Heart right ventricle (tissue), 16 donors: ENCODE results near the gene NELFCD. TPM values are rescaled to one million over a fixed set of nuclear protein-coding genes. Genes with fewer than 3 reads are reported as not detected.
"Not testable (repeated sequence)": the region's sequence is repeated elsewhere in the genome, so short reads cannot be mapped to it uniquely, and the experiment has no call there.

Experiments
- ATAC-seq, 8 donors: fragments of 200-7000 bp; cut with Tn5 transposase; one replicate each; pipeline ENCODE4 v1.9.1; 2020; ENCODE audit warnings: mild to moderate bottlenecking in 8 of 8, moderate library complexity in 8 of 8, moderate number of reproducible peaks in 1 of 8
- DNase-seq, 2 donors: peaks; one replicate each; pipeline ENCODE4 v3.0.0-alpha.2; 2020
- H3K27ac ChIP-seq, 10 donors: fragments of 200-600 bp; sonication (generic) in 2 of 10; one replicate each; pipeline versions ENCODE4 v1.5.0 to v1.8.0; 2020 to 2022; ENCODE audit warnings: mild to moderate bottlenecking in 3 of 10
- H3K27me3 ChIP-seq, 7 donors: fragments of 200-600 bp; one replicate each; pipeline ENCODE4 v1.8.0; 2021 to 2022; ENCODE audit warnings: mild to moderate bottlenecking in 2 of 7
- H3K36me3 ChIP-seq, 9 donors: fragments of 200-600 bp; sonication (generic) in 1 of 9; one replicate each; pipeline versions ENCODE4 v1.5.0 to v1.8.0; 2020 to 2022; ENCODE audit warnings: mild to moderate bottlenecking in 2 of 9
- H3K4me1 ChIP-seq, 9 donors: fragments of 200-600 bp; sonication (generic) in 1 of 9; one replicate each; pipeline versions ENCODE4 v1.5.0 to v1.8.0; 2020 to 2022; ENCODE audit warnings: mild to moderate bottlenecking in 4 of 9
- H3K4me3 ChIP-seq, 10 donors: fragments of 200-600 bp; sonication (generic) in 2 of 10; one replicate each; pipeline versions ENCODE4 v1.5.0 to v1.8.0; 2020 to 2022; ENCODE audit warnings: mild to moderate bottlenecking in 7 of 10, moderate library complexity in 2 of 10
- H3K9me3 ChIP-seq, 11 donors: fragments of 200-600 bp in 10 of 11; sonication (generic) in 2 of 11; one replicate each; pipeline versions ENCODE4 v1.5.0 to v1.8.0; 2013 to 2022; ENCODE audit warnings: mild to moderate bottlenecking in 2 of 11, control low read depth in 1 of 11, moderate library complexity in 1 of 11
- CTCF ChIP-seq, 9 donors: fragments of 200-600 bp; sonication (generic) in 2 of 9; IDR thresholded peaks; one replicate each; pipeline versions ENCODE4 v1.5.0 to v1.8.0; 2021 to 2022; ENCODE audit warnings: antibody characterized with exemption in 9 of 9, mild to moderate bottlenecking in 5 of 9, moderate library complexity in 1 of 9
- WGBS, 2 donors: extraction: QIAGEN DNeasy Blood & Tissue Kit; methylation state at CpG; one replicate each; pipeline ENCODE4 v1.1.7; 2013; ENCODE audit warnings: inconsistent platforms in 1 of 2; 5-methylcytosine and 5-hydroxymethylcytosine counted together
- intact Hi-C, 10 donors: fragments of 100-400 bp; cut with DNase I; formaldehyde crosslinking; loops; one replicate each; pipeline versions ENCODE4 v1.11.1 to v1.14.2; 2022
- polyA plus RNA-seq, 2 donors: library from polyadenylated mRNA; stranded (reverse); fragments of 200-250 nt; gene quantifications; one replicate each; pipeline ENCODE4 v1.2.3, GENCODE V29; 2013
- total RNA-seq, 10 donors: library from RNA; stranded (reverse); fragmentation: NEBNext Ultra II Directional in 3 of 10; extraction: Animal tissue kit (Norgen Biotek cat#: 25700) in 3 of 10; gene quantifications; one replicate each; pipeline versions ENCODE4 v1.2.1 to v1.2.4, GENCODE V29; 2021 to 2023
- donor health status: Arrhythmogenic right ventricular cardiomyopathy.
- donor health status: ischemic (EF 13 %, LVEDD 7.1; RV severe dilation, severe dysfunction).
- donor health status: healthy with polysubstance abuse.
- donor health status: DM: no; HTN: yes; CAD: no.
- donor health status: DM: no; HTN: no; CAD: no.
- donor health status: ischemic (EF 25% LVEDD 6.9; RV normal size, moderate dysfunction).
- donor health status: ischemic (EF 25% LVEDD 5.7; RV mildly dilated, moderate dysfunction).
- donor health status: healthy.
- donor health status: DM: yes; HTN: yes; CAD: no.
- donor health status: Ischemic cardiomyopathy.
- donor health status: ischemic (EF 35%, LVEDD 5.7; RV mildly dilated, moderate dysfunction).
- donor health status: nonischemic (EF 11% LVEDD 7.7; RV severe dilation, severe dysfunction).
- donor health status: DM: yes; HTN: yes; CAD: no.
- donor health status: PGD.
- donor health status: ischemic (EF 29% LVEDD 5.4; RV normal size, mild dysfunction).
- donor health status: nonischemic (EF 23%, LVEDD 6.1; RV moderate dilation, normal function).

The NELFCD gene
- total and polyA plus RNA-seq, 12 donors: 22.8 to 48.1 (median 31.1) TPM

GRCh38 chr20:58963060-58963584, 17.9 kb upstream of the NELFCD start:
- TF ChIP-seq CTCF (IDR thresholded peaks at IDR 0.05): no peak
- no peak overlapping the region for H3K4me3 ChIP-seq
- H3K27me3 ChIP-seq: no peaks in the 10 kb centered on the region
- intact Hi-C loops: no loop called here
- ATAC-seq (no peak), DNase-seq (no peak)
- no peaks in the 10 kb centered on the region for H3K4me1 ChIP-seq
- H3K27ac ChIP-seq: no peak overlapping the region
- no peaks in the 10 kb centered on the region for H3K36me3 ChIP-seq
- H3K9me3 ChIP-seq: peaks cover 0 to 8% (median 0%) of the 10 kb centered on the region in 11 donors
- 49 to 59% methylated on average over 8 of the region's 8 CpGs for WGBS, 2 donors

- H3K27ac ChIP-seq, DNase-seq, H3K4me1 ChIP-seq, H3K27me3 ChIP-seq, H3K9me3 ChIP-seq, intact Hi-C loops, H3K36me3 ChIP-seq, ATAC-seq, H3K4me3 ChIP-seq: not testable (repeated sequence)
- WGBS, 2 donors: 89 to 90% methylated on average over 5 of the region's 5 CpGs
Observed at GRCh38 chr20:58963922-58964321, 17.1 kb upstream of the NELFCD start.

- peaks cover 0 to 21% (median 5%) of the 10 kb centered on the region in 11 donors for H3K9me3 ChIP-seq
- no peaks in the 10 kb centered on the region for H3K4me1 ChIP-seq
- no peak overlapping the region for H3K4me3 ChIP-seq
- ATAC-seq (no peak), DNase-seq (no peak)
- no peaks in the 10 kb centered on the region for H3K27me3 ChIP-seq
- intact Hi-C loops: no loop called here
- no peak overlapping the region for H3K27ac ChIP-seq
- TF ChIP-seq CTCF (IDR thresholded peaks at IDR 0.05): no peak
- H3K36me3 ChIP-seq: no peaks in the 10 kb centered on the region
- 73 to 82% methylated on average over 14 of the region's 14 CpGs for WGBS, 2 donors
Observed at GRCh38 chr20:58965270-58966064, 15.6 kb upstream of the NELFCD start.

GRCh38 chr20:58967652-58968429, 13.2 kb upstream of the NELFCD start:
- TF ChIP-seq CTCF (IDR thresholded peaks at IDR 0.05): no peak
- no peak for DNase-seq

More at GRCh38 chr20:58967652-58968429, 13.2 kb upstream of the NELFCD start:
- Histone ChIP-seq H3K36me3 (no peaks in the 10 kb centered on the region), H3K27ac (no peak overlapping the region), H3K9me3 (peaks cover 0 to 21% (median 5%) of the 10 kb centered on the region in 11 donors), H3K4me1 (no peaks in the 10 kb centered on the region), H3K27me3 (no peaks in the 10 kb centered on the region), H3K4me3 (no peak overlapping the region)
- WGBS, 2 donors: 85 to 88% methylated on average over 10 of the region's 10 CpGs
- ATAC-seq: no peak
- intact Hi-C loops: no loop called here
